Measurements from ENCODE around the gene MKRN2.

DNA sequence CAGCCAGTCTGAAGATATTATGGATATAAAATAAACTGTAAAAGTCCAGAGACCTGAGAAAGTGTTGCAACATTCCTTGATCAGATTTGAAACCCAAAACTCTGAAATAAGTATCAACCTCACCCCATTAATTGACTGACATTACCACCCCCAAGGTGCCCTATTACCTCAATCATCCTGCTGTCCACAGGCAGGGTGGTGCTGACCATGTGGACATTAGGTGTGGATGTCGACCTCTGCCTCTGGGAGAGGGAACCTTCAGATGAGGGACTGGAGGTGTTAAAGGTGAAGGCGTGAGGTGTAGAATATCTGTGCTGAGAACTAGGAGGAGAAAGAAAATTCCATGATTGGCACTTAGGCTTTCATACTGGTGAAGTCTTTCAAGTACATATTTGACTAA lies 47.1 kb downstream of the MKRN2 start:
- no peak for TF ChIP-seq POLR2A (IDR thresholded peaks at IDR 0.05)
- TF ChIP-seq, protein P1, sequence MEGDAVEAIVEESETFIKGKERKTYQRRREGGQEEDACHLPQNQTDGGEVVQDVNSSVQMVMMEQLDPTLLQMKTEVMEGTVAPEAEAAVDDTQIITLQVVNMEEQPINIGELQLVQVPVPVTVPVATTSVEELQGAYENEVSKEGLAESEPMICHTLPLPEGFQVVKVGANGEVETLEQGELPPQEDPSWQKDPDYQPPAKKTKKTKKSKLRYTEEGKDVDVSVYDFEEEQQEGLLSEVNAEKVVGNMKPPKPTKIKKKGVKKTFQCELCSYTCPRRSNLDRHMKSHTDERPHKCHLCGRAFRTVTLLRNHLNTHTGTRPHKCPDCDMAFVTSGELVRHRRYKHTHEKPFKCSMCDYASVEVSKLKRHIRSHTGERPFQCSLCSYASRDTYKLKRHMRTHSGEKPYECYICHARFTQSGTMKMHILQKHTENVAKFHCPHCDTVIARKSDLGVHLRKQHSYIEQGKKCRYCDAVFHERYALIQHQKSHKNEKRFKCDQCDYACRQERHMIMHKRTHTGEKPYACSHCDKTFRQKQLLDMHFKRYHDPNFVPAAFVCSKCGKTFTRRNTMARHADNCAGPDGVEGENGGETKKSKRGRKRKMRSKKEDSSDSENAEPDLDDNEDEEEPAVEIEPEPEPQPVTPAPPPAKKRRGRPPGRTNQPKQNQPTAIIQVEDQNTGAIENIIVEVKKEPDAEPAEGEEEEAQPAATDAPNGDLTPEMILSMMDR (IDR thresholded peaks at IDR 0.05) = no peak

Data from tibial nerve (tissue), 3 donors.